ENCODE results near the gene TSHZ2.

The TSHZ2 gene

GRCh38 chr20:53244711-53245110 lies 272.6 kb downstream of the TSHZ2 start:
- TF ChIP-seq USF1 (IDR thresholded peaks at IDR 0.05) (no peak), TEAD4 (IDR thresholded peaks at IDR 0.05) (no peak), CEBPB (IDR thresholded peaks at IDR 0.05) (no peak), TAF1 (IDR thresholded peaks at IDR 0.05; ENCODE audit: low read depth) (no peak), YY1 (IDR thresholded peaks at IDR 0.05; ENCODE audit: low read depth) (no peak), RAD21 (IDR thresholded peaks at IDR 0.05; ENCODE audit: low read depth) (no peak), CREB1 (IDR thresholded peaks at IDR 0.05; ENCODE audit: low read depth) (no peak), REST (IDR thresholded peaks at IDR 0.05; ENCODE audit: low read depth) (no peak), NFIC (IDR thresholded peaks at IDR 0.05) (no peak), EGR1 (IDR thresholded peaks at IDR 0.05) (no peak), ZBTB7A (IDR thresholded peaks at IDR 0.05; ENCODE audit: low read depth) (no peak), EP300 (IDR thresholded peaks at IDR 0.05; ENCODE audit: borderline replicate concordance) (no peak), TCF12 (IDR thresholded peaks at IDR 0.05; ENCODE audit: low read depth) (no peak), FOXM1 (IDR thresholded peaks at IDR 0.05; ENCODE audit: borderline replicate concordance, low read depth) (no peak), MAX (IDR thresholded peaks at IDR 0.05) (no peak)

- TF ChIP-seq RAD21 (IDR thresholded peaks at IDR 0.05; ENCODE audit: low read depth) = no peak
- no peak for TF ChIP-seq CREB1 (IDR thresholded peaks at IDR 0.05; ENCODE audit: low read depth)
- no peak for TF ChIP-seq EP300 (IDR thresholded peaks at IDR 0.05; ENCODE audit: borderline replicate concordance)
- TF ChIP-seq TAF1 (IDR thresholded peaks at IDR 0.05; ENCODE audit: low read depth) = no peak
- TF ChIP-seq USF1 (IDR thresholded peaks at IDR 0.05) = no peak
- no peak for TF ChIP-seq ZBTB7A (IDR thresholded peaks at IDR 0.05; ENCODE audit: low read depth)
- TF ChIP-seq EGR1 (IDR thresholded peaks at IDR 0.05) = no peak
- TF ChIP-seq TCF12 (IDR thresholded peaks at IDR 0.05; ENCODE audit: low read depth) = no peak
- TF ChIP-seq MAX (IDR thresholded peaks at IDR 0.05) = no peak
- TF ChIP-seq FOXM1 (IDR thresholded peaks at IDR 0.05; ENCODE audit: borderline replicate concordance, low read depth) = no peak
- no peak for TF ChIP-seq REST (IDR thresholded peaks at IDR 0.05; ENCODE audit: low read depth)
- no peak for TF ChIP-seq YY1 (IDR thresholded peaks at IDR 0.05; ENCODE audit: low read depth)
Measured at GRCh38 chr20:53245574-53245973, 273.4 kb downstream of the TSHZ2 start.

GRCh38 chr20:53247468-53248103 lies 275.4 kb downstream of the TSHZ2 start:
- TF ChIP-seq TEAD4 (IDR thresholded peaks at IDR 0.05) (no peak), TAF1 (IDR thresholded peaks at IDR 0.05; ENCODE audit: low read depth) (no peak), CEBPB (IDR thresholded peaks at IDR 0.05) (no peak), YY1 (IDR thresholded peaks at IDR 0.05; ENCODE audit: low read depth) (no peak)

GRCh38 chr20:53250456-53250855 lies 278.3 kb downstream of the TSHZ2 start:
- TF ChIP-seq REST (IDR thresholded peaks at IDR 0.05; ENCODE audit: low read depth) = no peak
- no peak for TF ChIP-seq NFIC (IDR thresholded peaks at IDR 0.05)
- no peak for TF ChIP-seq ZBTB7A (IDR thresholded peaks at IDR 0.05; ENCODE audit: low read depth)
- no peak for TF ChIP-seq CEBPB (IDR thresholded peaks at IDR 0.05)
- TF ChIP-seq TAF1 (IDR thresholded peaks at IDR 0.05; ENCODE audit: low read depth) = no peak
- no peak for TF ChIP-seq USF1 (IDR thresholded peaks at IDR 0.05)
- no peak for TF ChIP-seq TCF12 (IDR thresholded peaks at IDR 0.05; ENCODE audit: low read depth)
- TF ChIP-seq MAX (IDR thresholded peaks at IDR 0.05) = no peak

All from Ishikawa (cell line).